ENCODE measurements around the gene PPM1K.

Gene PPM1K

GRCh38 chr4:88308587-88308986 is 24.2 kb upstream of the PPM1K start:
- no peak for FAIRE-seq
- DNase-seq (ENCODE audit: insufficient read length, low spot score): no peak
- no peak for TF ChIP-seq POLR2AphosphoS5 (IDR thresholded peaks at IDR 0.05; ENCODE audit: low read depth, low read length)
- no peak for TF ChIP-seq POLR2A (IDR thresholded peaks at IDR 0.05; ENCODE audit: low read depth, low read length)
- TF ChIP-seq PAX5 (IDR thresholded peaks at IDR 0.05; ENCODE audit: insufficient read depth, low read length, severe bottlenecking): no peak
- no peak for TF ChIP-seq TAF1 (IDR thresholded peaks at IDR 0.05; ENCODE audit: low read depth, low read length)
- TF ChIP-seq POU2F2 (IDR thresholded peaks at IDR 0.05; ENCODE audit: low read depth, low read length): no peak

DNA sequence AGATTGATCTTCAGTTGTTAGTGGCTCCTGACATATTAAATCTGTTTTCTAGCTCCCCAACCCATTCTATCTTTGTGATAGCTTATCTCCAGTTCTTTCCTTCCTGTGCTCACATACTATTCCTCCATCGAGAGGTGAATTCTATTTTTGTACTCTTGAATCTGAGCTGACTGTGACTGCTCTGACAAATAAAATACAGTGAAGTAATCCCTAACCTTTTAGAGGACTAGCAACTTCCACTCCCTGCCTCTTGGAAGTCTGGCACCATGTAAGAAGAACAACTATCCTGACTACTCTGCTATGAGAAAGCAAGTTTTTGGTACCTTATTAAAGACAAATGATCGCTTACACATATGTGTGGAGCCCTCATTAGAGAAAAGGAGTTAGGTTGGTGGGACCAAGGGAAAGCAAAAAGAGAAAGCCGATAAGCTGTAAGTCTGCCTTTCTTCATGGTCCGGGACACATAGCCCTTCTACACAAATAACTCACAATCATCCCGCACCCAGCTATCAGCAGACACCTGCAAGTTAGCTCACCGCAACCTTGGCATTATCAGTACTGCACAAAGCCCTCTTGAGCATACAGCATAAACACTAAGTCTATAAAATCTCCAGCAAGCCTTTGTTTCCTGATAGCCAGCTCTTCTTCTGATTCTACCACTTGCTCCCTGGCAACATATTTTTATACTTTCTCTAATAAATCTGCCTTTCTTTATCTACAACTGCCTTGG is 13.5 kb upstream of the PPM1K start:
- no peak for TF ChIP-seq SPI1 (IDR thresholded peaks at IDR 0.05; ENCODE audit: low read depth, low read length)
- no peak for TF ChIP-seq TAF1 (IDR thresholded peaks at IDR 0.05; ENCODE audit: low read depth, low read length)
- TF ChIP-seq POLR2A (IDR thresholded peaks at IDR 0.05; ENCODE audit: low read depth, low read length): no peak
- no peak for TF ChIP-seq POLR2AphosphoS5 (IDR thresholded peaks at IDR 0.05; ENCODE audit: low read depth, low read length)
- FAIRE-seq (no peak), DNase-seq (ENCODE audit: insufficient read length, low spot score) (no peak)

DNA sequence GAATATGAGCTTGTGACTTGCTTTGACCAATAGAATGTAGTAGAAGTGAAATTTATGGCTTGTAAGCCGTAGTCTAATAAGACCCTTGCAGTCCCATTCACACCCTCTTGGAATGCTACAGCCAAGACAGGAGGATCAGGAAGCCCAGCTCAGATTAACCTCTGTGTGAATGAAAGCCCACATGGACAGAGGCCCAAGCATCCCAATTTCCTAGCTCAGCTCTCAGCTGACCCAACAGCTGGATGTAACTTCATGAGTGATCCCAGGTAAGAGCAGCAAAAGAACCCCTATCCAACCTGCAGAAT is 12.8 kb upstream of the PPM1K start:
- DNase-seq (ENCODE audit: insufficient read length, low spot score) (no peak), FAIRE-seq (no peak)
- no peak for TF ChIP-seq POLR2AphosphoS5 (IDR thresholded peaks at IDR 0.05; ENCODE audit: low read depth, low read length)
- TF ChIP-seq TAF1 (IDR thresholded peaks at IDR 0.05; ENCODE audit: low read depth, low read length): no peak
- no peak for TF ChIP-seq PAX5 (IDR thresholded peaks at IDR 0.05; ENCODE audit: insufficient read depth, low read length, severe bottlenecking)
- no peak for TF ChIP-seq POU2F2 (IDR thresholded peaks at IDR 0.05; ENCODE audit: low read depth, low read length)
- TF ChIP-seq POLR2A (IDR thresholded peaks at IDR 0.05; ENCODE audit: low read depth, low read length): no peak
- no peak for TF ChIP-seq SPI1 (IDR thresholded peaks at IDR 0.05; ENCODE audit: low read depth, low read length)

GRCh38 chr4:88296413-88297211 is 12.3 kb upstream of the PPM1K start:
- no peak for TF ChIP-seq POLR2A (IDR thresholded peaks at IDR 0.05; ENCODE audit: low read depth, low read length)
- DNase-seq (ENCODE audit: insufficient read length, low spot score): no peak
- no peak for FAIRE-seq

DNA sequence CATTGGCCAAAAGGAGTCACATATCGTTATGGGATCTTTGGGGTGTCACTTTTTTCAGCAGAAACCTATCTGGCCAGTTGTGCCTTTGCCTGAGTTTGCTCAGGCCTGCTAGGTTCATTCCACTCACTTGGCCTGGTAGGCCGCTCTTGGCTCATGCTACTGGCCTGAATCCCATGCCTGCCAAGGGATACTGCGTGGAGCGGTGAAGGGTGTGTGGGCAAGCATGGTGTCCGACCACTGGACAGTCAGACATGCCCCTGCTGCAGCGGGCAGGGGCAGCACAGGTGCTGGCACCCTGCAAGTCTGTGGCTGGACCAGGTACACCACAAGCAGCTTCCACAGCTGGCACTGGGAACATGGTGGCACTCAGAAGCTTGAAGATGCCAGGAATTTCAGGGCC is 11.3 kb upstream of the PPM1K start:
- no peak for FAIRE-seq
- no peak for DNase-seq (ENCODE audit: insufficient read length, low spot score)
- TF ChIP-seq TAF1 (IDR thresholded peaks at IDR 0.05; ENCODE audit: low read depth, low read length) (no peak), POLR2AphosphoS5 (IDR thresholded peaks at IDR 0.05; ENCODE audit: low read depth, low read length) (no peak), SPI1 (IDR thresholded peaks at IDR 0.05; ENCODE audit: low read depth, low read length) (no peak), POLR2A (IDR thresholded peaks at IDR 0.05; ENCODE audit: low read depth, low read length) (no peak), POU2F2 (IDR thresholded peaks at IDR 0.05; ENCODE audit: low read depth, low read length) (no peak), PAX5 (IDR thresholded peaks at IDR 0.05; ENCODE audit: insufficient read depth, low read length, severe bottlenecking) (no peak)

DNA sequence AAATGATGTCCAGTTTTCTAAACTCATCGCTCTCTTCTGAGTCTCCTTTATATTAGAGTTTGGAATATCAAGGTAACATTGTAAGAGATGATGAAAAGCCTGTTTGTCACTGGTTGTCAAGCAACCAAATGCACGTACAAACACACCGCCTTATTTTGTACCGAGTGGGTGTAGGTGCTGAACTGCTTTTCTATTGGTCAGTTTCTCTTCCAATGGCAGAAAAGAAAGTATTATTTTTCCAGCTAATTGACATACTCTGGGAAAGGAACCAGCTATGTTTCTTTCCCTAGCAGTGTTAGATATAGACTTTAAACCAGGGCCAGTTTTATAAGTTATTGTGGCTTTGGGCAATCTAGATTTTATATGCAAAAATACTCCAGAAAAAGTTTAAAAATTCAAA is 6.6 kb upstream of the PPM1K start:
- DNase-seq (ENCODE audit: insufficient read length, low spot score) (no peak), FAIRE-seq (no peak)
- TF ChIP-seq POLR2AphosphoS5 (IDR thresholded peaks at IDR 0.05; ENCODE audit: low read depth, low read length) (no peak), TAF1 (IDR thresholded peaks at IDR 0.05; ENCODE audit: low read depth, low read length) (no peak), SPI1 (IDR thresholded peaks at IDR 0.05; ENCODE audit: low read depth, low read length) (no peak), POU2F2 (IDR thresholded peaks at IDR 0.05; ENCODE audit: low read depth, low read length) (no peak), POLR2A (IDR thresholded peaks at IDR 0.05; ENCODE audit: low read depth, low read length) (no peak), PAX5 (IDR thresholded peaks at IDR 0.05; ENCODE audit: insufficient read depth, low read length, severe bottlenecking) (no peak)

DNA sequence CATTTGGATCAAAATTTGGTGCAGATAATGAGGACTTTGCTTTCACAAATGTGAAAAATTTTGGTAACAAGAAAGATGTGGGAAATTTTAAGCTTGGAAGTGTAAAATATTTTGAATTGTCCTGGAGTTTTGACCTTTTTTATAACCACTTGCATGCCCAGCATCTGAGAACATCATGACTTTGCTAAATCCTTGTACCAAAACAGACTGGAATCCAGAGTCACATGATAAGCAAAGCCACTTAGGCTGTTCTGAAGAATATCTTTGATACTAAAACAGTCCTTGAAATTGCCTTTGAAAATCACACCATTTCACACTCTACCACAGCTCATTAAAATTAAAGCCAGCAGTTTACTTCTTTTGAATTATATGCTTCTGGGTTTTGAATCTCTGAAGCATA is 2.5 kb upstream of the PPM1K start:
- TF ChIP-seq PAX5 (IDR thresholded peaks at IDR 0.05; ENCODE audit: insufficient read depth, low read length, severe bottlenecking) (no peak), SPI1 (IDR thresholded peaks at IDR 0.05; ENCODE audit: low read depth, low read length) (no peak), POU2F2 (IDR thresholded peaks at IDR 0.05; ENCODE audit: low read depth, low read length) (no peak), TAF1 (IDR thresholded peaks at IDR 0.05; ENCODE audit: low read depth, low read length) (no peak), POLR2A (IDR thresholded peaks at IDR 0.05; ENCODE audit: low read depth, low read length) (no peak), POLR2AphosphoS5 (IDR thresholded peaks at IDR 0.05; ENCODE audit: low read depth, low read length) (no peak)
- DNase-seq (ENCODE audit: insufficient read length, low spot score) (no peak), FAIRE-seq (no peak)

DNA sequence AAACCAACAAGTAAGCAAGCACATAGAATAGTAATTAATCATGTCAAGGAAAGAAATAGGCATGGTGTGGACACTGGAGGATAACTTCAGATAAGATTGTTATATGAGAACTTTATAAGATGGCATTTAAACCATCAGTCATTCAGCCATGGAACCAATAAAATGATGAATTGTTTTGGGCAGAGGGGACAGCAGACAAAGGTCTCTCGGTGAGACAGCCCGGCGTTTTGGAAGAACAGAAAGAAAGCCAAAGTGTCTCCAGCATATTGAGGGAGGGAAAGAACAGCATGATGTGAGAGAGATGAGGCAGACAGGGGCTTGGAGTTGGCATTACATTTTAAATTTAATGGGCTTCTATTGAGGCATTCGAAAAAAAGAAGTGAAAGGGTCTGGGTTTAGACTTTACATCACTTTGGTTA is 883 bp upstream of the PPM1K start:
- 0 out of 2 replicates have a peak, but pooled peaks have one; percentile 15 for TF ChIP-seq SPI1 (IDR thresholded peaks at IDR 0.05; ENCODE audit: low read depth, low read length)
- TF ChIP-seq POU2F2 (IDR thresholded peaks at IDR 0.05; ENCODE audit: low read depth, low read length): no peak
- no peak for TF ChIP-seq PAX5 (IDR thresholded peaks at IDR 0.05; ENCODE audit: insufficient read depth, low read length, severe bottlenecking)
- no peak for TF ChIP-seq TAF1 (IDR thresholded peaks at IDR 0.05; ENCODE audit: low read depth, low read length)
- FAIRE-seq: no peak
- DNase-seq (ENCODE audit: insufficient read length, low spot score): no peak

- DNase-seq (ENCODE audit: insufficient read length, low spot score) (peak; percentile 35), FAIRE-seq (peak; percentile 77)
- TF ChIP-seq SPI1 (IDR thresholded peaks at IDR 0.05; ENCODE audit: low read depth, low read length): no peak
- TF ChIP-seq POU2F2 (IDR thresholded peaks at IDR 0.05; ENCODE audit: low read depth, low read length): no peak
- no peak; the same call in 1 of the 2 replicates for TF ChIP-seq TAF1 (IDR thresholded peaks at IDR 0.05; ENCODE audit: low read depth, low read length)
- TF ChIP-seq POLR2AphosphoS5 (IDR thresholded peaks at IDR 0.05; ENCODE audit: low read depth, low read length): 0 out of 2 replicates have a peak, but pooled peaks have one; percentile 8
- TF ChIP-seq PAX5 (IDR thresholded peaks at IDR 0.05; ENCODE audit: insufficient read depth, low read length, severe bottlenecking): no peak
Observed at GRCh38 chr4:88283661-88284438, 511 bp downstream of the PPM1K start.

All from GM12891 (cell line).